KMS-11 (cell line): Measurements from ENCODE around the gene RHOB.

Source experiments
- H2AFZ ChIP-seq: fragments of 200-600 bp; sonication (generic); 2 replicates; pipeline ENCODE4 v1.6.1; 2016; ENCODE audit warnings: antibody characterized with exemption, mixed run types, low read depth
- H3K27ac ChIP-seq: fragments of 200-600 bp; sonication (generic); 2 replicates; pipeline ENCODE4 v1.6.1; 2016; ENCODE audit warnings: mild to moderate bottlenecking, mixed run types
- H3K27me3 ChIP-seq: fragments of 200-600 bp; sonication (generic); 2 replicates; pipeline ENCODE4 v1.6.1; 2017; ENCODE audit warnings: mild to moderate bottlenecking, low read depth, mixed run types, moderate library complexity; ENCODE audit not compliant: insufficient read depth
- H3K36me3 ChIP-seq: fragments of 200-600 bp; sonication (generic); 2 replicates; pipeline ENCODE4 v1.6.1; 2017; ENCODE audit warnings: mild to moderate bottlenecking, mixed run types; ENCODE audit not compliant: insufficient read depth
- H3K4me1 ChIP-seq: fragments of 200-600 bp; sonication (generic); 2 replicates; pipeline ENCODE4 v1.6.1; 2016; ENCODE audit warnings: mild to moderate bottlenecking, low read depth, mixed run types; ENCODE audit not compliant: poor library complexity, severe bottlenecking
- H3K4me2 ChIP-seq: fragments of 200-600 bp; sonication (generic); 2 replicates; pipeline ENCODE4 v1.7.0; 2016; ENCODE audit warnings: mild to moderate bottlenecking, mixed run types
- H3K4me3 ChIP-seq: fragments of 200-600 bp; sonication (generic); IDR thresholded peaks from 2 replicates; pipeline ENCODE4 v1.6.1; 2017; ENCODE audit warnings: low read depth, low read length, mixed read lengths; ENCODE audit not compliant: insufficient read depth
- H3K79me2 ChIP-seq: fragments of 200-600 bp; sonication (generic); 2 replicates; pipeline ENCODE4 v1.6.1; 2016; ENCODE audit warnings: low read depth, mixed run types; ENCODE audit not compliant: insufficient read depth
- H3K9ac ChIP-seq: fragments of 200-600 bp; sonication (generic); 2 replicates; pipeline ENCODE4 v1.6.1; 2016; ENCODE audit warnings: mild to moderate bottlenecking, mixed run types
- H4K20me1 ChIP-seq: fragments of 200-600 bp; sonication (generic); 2 replicates; pipeline ENCODE4 v1.6.1; 2016; ENCODE audit warnings: mild to moderate bottlenecking, mixed run types; ENCODE audit not compliant: insufficient read depth
- TF ChIP-seq, protein P1 (sequence below): fragments of 200-600 bp; sonication (generic); conservative IDR thresholded peaks from 2 replicates; pipeline ENCODE4 v1.6.1; 2017; ENCODE audit warnings: low read depth, mild to moderate bottlenecking, antibody characterized with exemption, low read length, moderate library complexity, mixed read lengths

The RHOB gene

GRCh38 chr2:20470211-20470610 is 23.3 kb downstream of the RHOB start:
- no peak overlapping the region for H3K9ac ChIP-seq
- H3K36me3 ChIP-seq = no peaks in the 10 kb centered on the region
- no peaks in the 10 kb centered on the region for H3K4me1 ChIP-seq
- no peak overlapping the region for H3K27ac ChIP-seq
- no peak overlapping the region for H3K4me3 ChIP-seq
- no peak overlapping the region for H2AFZ ChIP-seq
- H3K79me2 ChIP-seq = no peaks in the 10 kb centered on the region
- TF ChIP-seq, protein P1, sequence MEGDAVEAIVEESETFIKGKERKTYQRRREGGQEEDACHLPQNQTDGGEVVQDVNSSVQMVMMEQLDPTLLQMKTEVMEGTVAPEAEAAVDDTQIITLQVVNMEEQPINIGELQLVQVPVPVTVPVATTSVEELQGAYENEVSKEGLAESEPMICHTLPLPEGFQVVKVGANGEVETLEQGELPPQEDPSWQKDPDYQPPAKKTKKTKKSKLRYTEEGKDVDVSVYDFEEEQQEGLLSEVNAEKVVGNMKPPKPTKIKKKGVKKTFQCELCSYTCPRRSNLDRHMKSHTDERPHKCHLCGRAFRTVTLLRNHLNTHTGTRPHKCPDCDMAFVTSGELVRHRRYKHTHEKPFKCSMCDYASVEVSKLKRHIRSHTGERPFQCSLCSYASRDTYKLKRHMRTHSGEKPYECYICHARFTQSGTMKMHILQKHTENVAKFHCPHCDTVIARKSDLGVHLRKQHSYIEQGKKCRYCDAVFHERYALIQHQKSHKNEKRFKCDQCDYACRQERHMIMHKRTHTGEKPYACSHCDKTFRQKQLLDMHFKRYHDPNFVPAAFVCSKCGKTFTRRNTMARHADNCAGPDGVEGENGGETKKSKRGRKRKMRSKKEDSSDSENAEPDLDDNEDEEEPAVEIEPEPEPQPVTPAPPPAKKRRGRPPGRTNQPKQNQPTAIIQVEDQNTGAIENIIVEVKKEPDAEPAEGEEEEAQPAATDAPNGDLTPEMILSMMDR = no peak
- no peak overlapping the region for H3K4me2 ChIP-seq
- H4K20me1 ChIP-seq = no peaks in the 10 kb centered on the region
- H3K27me3 ChIP-seq = no peaks in the 10 kb centered on the region

DNA sequence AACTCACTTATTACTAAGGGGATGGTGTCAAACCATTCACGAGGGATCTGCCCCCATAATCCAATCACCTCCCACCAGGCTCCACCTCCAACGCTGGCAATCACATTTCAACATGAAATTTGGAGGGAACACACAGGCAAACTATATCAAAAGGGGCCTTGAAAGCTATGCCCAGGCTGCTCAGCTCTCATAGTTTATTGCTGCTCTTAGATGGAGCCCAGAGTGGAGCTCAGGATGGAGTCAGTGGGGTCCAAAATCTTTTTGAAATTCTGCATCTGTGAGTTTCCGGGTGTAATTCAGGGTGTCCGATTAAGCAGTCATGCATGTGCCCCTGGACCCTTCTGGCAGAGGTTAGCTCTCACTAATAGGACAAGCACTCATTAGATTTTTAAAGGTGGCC is 24.3 kb downstream of the RHOB start:
- no peak overlapping the region for H3K9ac ChIP-seq
- no peak overlapping the region for H2AFZ ChIP-seq

DNA sequence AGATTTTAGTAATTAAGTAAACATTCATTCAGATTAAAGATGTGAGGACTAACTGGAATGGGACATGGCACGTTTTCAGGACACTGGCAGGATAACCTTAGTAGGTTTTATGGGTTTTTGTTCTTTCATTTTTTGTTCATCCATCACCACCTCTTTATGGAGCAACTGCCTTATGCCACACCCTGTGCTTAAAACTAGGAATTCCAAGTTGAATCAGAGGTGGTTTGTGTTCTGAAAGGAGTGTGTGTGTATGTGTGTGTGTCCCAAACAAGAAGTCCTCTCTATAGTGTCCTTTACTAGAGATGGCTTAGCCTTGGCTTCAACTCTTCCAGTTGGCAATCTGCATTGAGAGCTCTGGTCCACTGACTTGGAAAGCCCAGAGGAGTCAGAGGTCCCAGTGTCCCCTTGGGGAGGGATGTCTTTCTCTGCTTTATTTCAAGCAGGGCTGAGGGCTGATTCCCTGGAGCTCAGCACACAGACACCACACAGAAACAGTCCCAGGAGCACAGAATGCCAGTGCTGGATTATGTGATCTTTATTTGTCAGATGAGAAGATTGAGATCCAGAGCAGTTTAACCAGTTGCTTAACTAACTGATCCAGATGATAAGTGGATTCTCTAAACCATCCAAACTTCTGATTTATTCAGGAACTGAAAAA is 25.2 kb downstream of the RHOB start:
- H3K79me2 ChIP-seq = no peaks in the 10 kb centered on the region
- no peak overlapping the region for H3K4me3 ChIP-seq
- no peaks in the 10 kb centered on the region for H3K36me3 ChIP-seq
- no peaks in the 10 kb centered on the region for H4K20me1 ChIP-seq
- H2AFZ ChIP-seq = no peak overlapping the region
- no peak overlapping the region for H3K4me2 ChIP-seq
- H3K27me3 ChIP-seq = no peaks in the 10 kb centered on the region
- no peak overlapping the region for H3K9ac ChIP-seq
- TF ChIP-seq, protein P1 = no peak
- H3K4me1 ChIP-seq = no peaks in the 10 kb centered on the region
- no peak overlapping the region for H3K27ac ChIP-seq

More for the DNA sequence above, 24.3 kb downstream of the RHOB start:
- Histone ChIP-seq H3K4me1 (no peaks in the 10 kb centered on the region), H3K79me2 (no peaks in the 10 kb centered on the region), H3K4me2 (no peak overlapping the region), H3K4me3 (no peak overlapping the region), H3K36me3 (no peaks in the 10 kb centered on the region), H3K27ac (no peak overlapping the region), H3K27me3 (no peaks in the 10 kb centered on the region), H4K20me1 (no peaks in the 10 kb centered on the region)
- TF ChIP-seq, protein P1 = no peak

- Histone ChIP-seq H3K79me2 (no peaks in the 10 kb centered on the region), H2AFZ (no peak overlapping the region), H3K4me1 (no peaks in the 10 kb centered on the region), H4K20me1 (no peaks in the 10 kb centered on the region), H3K9ac (no peak overlapping the region), H3K4me2 (no peak overlapping the region), H3K27me3 (no peaks in the 10 kb centered on the region), H3K36me3 (no peaks in the 10 kb centered on the region), H3K27ac (no peak overlapping the region), H3K4me3 (no peak overlapping the region)
- TF ChIP-seq, protein P1 = no peak
Measured at GRCh38 chr2:20472569-20472968, 25.7 kb downstream of the RHOB start.
